NAMALWA (cell line): Measurements from ENCODE around the gene GOSR1.
"Not testable (repeated sequence)": the region's sequence is repeated elsewhere in the genome, so short reads cannot be mapped to it uniquely, and the experiment has no call there.

Experiments used
- DNase-seq: peaks from one replicate; pipeline ENCODE4 v3.0.0-alpha.2; 2015; ENCODE audit warnings: low spot score

GOSR1 gene

DNA sequence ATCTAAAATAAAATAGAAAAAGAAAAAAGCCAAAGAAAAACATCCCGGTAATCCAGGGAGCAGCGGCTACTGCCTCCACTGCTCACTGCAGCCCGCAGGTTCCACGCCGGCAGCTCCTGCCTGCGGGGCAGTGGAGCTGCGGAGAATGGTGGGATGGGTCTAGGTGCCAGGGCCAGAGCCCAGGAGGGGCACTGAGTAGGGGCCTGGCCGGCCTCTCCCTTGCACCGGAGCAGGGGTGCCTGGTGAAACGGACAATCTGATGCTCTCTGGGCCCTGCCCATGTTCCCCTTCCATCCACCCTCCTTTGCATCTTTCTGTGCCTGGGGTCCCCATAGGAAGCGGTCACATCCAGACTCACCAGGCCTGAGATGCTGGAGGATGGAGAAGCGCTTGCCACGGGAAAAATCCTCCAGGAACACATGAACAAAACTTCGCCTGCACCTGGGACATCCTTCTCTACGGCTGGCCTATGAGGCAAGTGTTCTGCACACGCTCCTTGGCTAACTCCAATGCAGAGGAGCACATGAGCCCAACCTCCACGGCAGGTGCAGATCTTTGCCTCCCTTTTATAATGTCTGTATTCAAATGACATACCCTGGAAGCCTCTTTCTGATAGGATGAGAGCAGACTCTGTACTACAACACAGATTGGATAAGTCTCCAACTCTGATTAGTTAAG is 98.6 kb downstream of the GOSR1 start:
- not testable (repeated sequence) for DNase-seq

DNA sequence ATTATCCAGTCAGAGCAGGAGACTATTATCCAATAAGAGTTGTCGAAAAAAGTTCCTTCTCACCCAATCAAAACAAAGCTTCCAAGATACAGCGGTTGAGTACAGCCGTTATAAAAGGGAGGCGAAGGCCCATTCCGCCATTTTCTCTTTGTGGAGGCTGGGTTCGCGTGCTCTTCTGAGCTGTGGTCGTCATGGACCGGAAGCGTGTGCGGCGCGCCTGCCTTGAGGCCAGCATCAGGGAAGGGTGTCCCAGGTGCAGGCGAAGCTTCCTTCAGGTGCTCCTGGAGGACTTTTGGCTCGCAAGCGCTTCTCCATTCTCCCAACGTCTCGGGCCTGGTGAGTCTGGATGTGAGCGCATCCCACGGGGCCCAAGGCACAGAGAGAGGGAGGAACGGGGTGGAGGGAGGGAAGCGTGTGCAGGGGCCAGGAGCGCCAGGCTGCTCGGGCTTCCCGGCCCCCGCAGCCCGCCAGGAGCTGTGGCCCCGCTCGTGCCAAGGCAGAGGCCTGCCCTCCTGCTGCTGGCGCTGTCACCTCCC is 99.2 kb downstream of the GOSR1 start:
- no peak for DNase-seq
